Measurements from ENCODE around the gene NISCH.

DNA sequence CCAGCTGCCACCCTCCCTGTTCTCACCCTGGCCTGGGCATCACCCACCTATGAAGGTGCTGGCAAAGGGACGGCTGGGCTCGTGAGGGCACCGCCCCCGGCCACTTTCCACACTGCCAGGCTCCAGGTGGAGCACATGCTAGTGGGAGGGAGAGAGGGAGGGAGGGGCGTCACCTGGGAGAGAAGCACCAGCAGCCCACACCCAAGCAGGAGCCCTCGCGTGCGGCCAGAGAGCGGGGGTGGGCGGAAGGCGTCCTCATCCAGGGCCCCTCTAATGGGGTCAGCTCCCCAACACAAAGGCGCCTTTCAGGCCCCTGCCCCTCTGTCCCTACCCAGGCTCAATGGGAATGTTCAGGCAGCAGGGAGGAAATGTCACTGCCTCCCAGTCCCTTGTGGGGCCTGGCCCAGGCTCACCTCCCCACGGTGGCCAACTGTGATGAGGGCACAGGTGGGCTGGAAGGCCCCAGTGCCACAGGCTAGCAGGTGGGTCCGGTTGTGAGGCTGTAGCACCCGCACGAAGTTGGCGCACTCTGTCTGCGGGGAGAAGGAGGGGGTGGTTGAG is 13.6 kb upstream of the NISCH start:
- TF ChIP-seq, protein P1, sequence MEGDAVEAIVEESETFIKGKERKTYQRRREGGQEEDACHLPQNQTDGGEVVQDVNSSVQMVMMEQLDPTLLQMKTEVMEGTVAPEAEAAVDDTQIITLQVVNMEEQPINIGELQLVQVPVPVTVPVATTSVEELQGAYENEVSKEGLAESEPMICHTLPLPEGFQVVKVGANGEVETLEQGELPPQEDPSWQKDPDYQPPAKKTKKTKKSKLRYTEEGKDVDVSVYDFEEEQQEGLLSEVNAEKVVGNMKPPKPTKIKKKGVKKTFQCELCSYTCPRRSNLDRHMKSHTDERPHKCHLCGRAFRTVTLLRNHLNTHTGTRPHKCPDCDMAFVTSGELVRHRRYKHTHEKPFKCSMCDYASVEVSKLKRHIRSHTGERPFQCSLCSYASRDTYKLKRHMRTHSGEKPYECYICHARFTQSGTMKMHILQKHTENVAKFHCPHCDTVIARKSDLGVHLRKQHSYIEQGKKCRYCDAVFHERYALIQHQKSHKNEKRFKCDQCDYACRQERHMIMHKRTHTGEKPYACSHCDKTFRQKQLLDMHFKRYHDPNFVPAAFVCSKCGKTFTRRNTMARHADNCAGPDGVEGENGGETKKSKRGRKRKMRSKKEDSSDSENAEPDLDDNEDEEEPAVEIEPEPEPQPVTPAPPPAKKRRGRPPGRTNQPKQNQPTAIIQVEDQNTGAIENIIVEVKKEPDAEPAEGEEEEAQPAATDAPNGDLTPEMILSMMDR (IDR thresholded peaks at IDR 0.05; ENCODE audit: insufficient read depth, low read length, poor library complexity, severe bottlenecking), result no peak
- TF ChIP-seq EZH2phosphoT487 (conservative IDR thresholded peaks at IDR 0.05; ENCODE audit: low read length), result no peak

Data from SU-DHL-6 (cell line).